NCI-H510A (cell line): Measurements from ENCODE around the gene U2AF1L4.

ENCODE experiments used
- DNase-seq: peaks from one replicate; lab custom pipeline; 2025; lab: John Stamatoyannopoulos, UW

U2AF1L4 gene

GRCh38 chr19:35757231-35757748 is 12.1 kb upstream of the U2AF1L4 start:
- no peak for DNase-seq

GRCh38 chr19:35756377-35757230 is 11.4 kb upstream of the U2AF1L4 start, which contains the start of gene HSPB6:
Gene HSPB6, minus strand, starts transcription at chr19:35757029. Its CDS starts 21 bp downstream, at chr19:35757008.
- DNase-seq = no peak

- no peak for DNase-seq
Observed at GRCh38 chr19:35755550-35756376, 10.5 kb upstream of the U2AF1L4 start.

- no peak for DNase-seq
Observed at GRCh38 chr19:35755131-35755549, 9.9 kb upstream of the U2AF1L4 start.

GRCh38 chr19:35754370-35755130 is 9.3 kb upstream of the U2AF1L4 start:
- no peak for DNase-seq

GRCh38 chr19:35753634-35754369 is 8.6 kb upstream of the U2AF1L4 start:
- no peak for DNase-seq

- no peak for DNase-seq
Observed at GRCh38 chr19:35752746-35753350, 7.6 kb upstream of the U2AF1L4 start.

- no peak for DNase-seq
Observed at GRCh38 chr19:35751839-35752745, 6.9 kb upstream of the U2AF1L4 start.

GRCh38 chr19:35750167-35750566 is 4.9 kb upstream of the U2AF1L4 start:
- DNase-seq = no peak

- peak; percentile 96 for DNase-seq
Observed at GRCh38 chr19:35748106-35749020, 3.1 kb upstream of the U2AF1L4 start, which contains the start of gene LIN37. Gene LIN37, plus strand, starts transcription at chr19:35748576. Its CDS starts 149 bp downstream, at chr19:35748725.

- DNase-seq = no peak
Observed at GRCh38 chr19:35746531-35746930, 1.3 kb upstream of the U2AF1L4 start.

- no peak for DNase-seq
Observed at GRCh38 chr19:35746087-35746462, 857 bp upstream of the U2AF1L4 start.

- peak; percentile 89 for DNase-seq
Observed at GRCh38 chr19:35744430-35745327, 539 bp downstream of the U2AF1L4 start.

- no peak for DNase-seq
Observed at GRCh38 chr19:35743640-35744429, 1.4 kb downstream of the U2AF1L4 start.

- DNase-seq = no peak
Observed at GRCh38 chr19:35742121-35742724, 3.0 kb downstream of the U2AF1L4 start, which contains the start of gene IGFLR1. Gene IGFLR1, minus strand, starts transcription at chr19:35742452. Its CDS starts 1,272 bp downstream, at chr19:35741180.

GRCh38 chr19:35741203-35741515 is 4.1 kb downstream of the U2AF1L4 start:
- no peak for DNase-seq
